Bronchus fibroblast of lung (primary cell): ENCODE data around the gene ERF. TPM values are rescaled to one million over a fixed set of nuclear protein-coding genes. Genes with fewer than 3 reads are reported as not detected.

Experiments used
- total RNA-seq: library from RNA; depleted of rRNA; stranded (reverse); fragments of >200 nt; gene quantifications from 2 replicates; pipeline ENCODE4 v1.2.3, GENCODE V29; 2015

Gene ERF
- 45.9 and 47.0 TPM in 2 replicates for total RNA-seq

DNA sequence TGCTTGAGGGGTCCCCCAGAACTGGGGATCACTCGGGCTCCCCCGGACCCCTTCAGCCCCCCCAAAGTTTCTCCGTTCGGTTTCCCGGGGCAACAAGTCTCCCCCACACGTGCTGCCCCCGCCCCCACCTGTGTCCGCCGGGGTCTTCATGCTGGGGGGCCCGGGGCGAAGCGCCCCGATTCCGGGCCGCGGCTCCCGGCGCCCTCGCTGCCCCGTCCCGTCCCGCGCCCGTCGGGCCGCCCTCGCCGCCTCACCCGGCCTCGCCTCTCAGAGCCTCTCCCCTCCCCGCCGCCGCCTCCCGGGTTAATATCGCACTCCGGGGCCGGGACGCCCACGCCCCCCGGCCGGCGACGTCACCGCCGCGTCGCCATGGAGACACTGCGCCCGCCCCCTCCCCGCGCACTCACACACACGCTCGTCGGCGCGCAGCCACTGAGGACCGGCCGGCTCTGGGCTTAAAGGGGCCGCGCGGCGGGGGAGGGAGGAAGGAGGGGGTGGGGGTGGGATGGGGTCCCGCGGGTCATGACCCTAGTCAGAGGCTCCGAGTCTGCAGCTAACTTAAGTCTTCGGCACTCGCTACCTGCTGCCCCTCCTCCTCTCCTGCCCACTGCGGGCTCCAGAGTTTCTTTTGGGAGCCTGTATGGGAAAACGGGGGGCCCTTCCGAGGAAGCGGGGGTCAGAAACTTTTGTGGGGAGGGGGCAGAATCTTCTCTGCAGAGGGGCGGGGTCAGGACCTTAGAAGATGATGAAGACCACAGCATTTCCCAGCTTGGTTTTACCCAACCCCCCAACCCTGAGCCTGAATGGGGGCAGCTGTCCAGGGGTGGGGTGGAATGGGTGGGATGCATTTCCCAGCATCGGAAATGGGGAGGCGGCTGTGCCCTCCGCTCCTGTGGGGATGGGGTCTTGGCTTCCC lies at the start of gene ERF:
TSS of gene ERF (minus strand) at position 279 of the 916 bp plus-strand sequence. CDS start at position 150, 129 bp downstream.

DNA sequence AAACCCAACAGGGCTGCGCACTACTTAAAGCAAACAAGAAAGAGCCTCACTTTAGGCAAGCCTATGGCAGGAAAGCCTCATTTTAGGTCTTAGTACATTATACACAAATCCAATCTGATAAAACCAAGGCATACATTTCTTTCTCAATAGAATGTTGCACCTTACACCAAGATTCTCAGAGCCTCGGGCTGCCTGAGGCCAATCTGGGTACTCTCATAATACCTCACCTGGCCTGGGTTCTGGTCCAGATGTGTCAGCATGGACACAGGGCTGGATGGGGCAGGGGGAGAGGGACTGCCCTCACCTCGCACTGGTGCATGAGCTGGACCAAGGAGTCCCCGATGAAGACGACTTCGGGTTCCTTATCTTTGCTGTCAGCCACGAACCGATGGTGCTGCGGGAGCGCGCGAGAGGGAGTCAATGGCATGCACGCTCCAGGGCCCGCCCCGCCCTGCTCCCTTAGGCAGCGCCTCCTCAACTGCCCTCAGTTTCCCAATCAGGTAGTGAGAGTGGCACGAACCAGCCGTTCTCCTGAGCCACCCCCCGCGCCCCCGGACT lies 46.8 kb upstream of the ERF start, which contains the start of gene PRR19:
TSS of gene PRR19 (plus strand) at position 487 of the 558 bp plus-strand sequence. CDS start 7,453 bp downstream, outside the sequence.

DNA sequence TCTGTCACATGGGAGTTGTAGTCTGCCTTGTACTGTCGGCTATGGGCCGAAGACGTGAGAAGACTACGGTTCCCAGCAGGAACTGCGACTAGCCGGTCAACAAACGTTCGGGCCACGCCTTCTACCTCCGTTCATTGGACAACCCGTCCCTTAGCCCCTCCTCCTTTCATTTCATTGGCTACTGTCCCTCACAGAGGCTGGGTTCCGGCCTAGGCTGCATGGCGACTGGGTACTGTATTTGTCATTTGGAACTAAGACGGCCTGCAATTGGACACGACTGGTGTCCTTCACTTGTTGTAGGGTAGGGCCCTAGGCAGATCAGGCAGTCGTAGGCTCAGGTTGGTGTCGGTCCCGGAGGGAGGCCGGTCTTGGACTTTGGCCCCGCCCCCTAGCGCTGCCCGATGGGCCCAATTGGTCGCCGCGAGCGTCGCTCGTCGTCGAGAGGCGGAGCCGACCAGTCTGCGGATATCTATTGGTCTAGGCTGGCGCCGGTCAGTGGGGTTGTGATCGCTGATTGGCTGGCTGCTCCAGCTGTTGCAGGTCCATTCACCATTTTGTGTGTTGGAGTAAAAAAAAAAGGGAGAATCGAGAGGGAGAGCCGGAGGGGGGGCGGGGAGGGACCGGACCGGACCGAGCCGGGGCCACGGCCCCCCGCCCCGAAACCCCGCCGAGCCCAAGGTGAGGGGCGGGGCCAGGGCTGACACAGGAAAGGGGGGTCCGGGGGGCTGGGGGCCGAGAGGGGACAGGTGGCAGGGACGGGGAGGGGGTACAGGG lies 14.0 kb upstream of the ERF start, which contains the start of gene CIC:
TSS of gene CIC (plus strand) at position 549 of the 774 bp plus-strand sequence. CDS start 2,532 bp downstream, outside the sequence.

DNA sequence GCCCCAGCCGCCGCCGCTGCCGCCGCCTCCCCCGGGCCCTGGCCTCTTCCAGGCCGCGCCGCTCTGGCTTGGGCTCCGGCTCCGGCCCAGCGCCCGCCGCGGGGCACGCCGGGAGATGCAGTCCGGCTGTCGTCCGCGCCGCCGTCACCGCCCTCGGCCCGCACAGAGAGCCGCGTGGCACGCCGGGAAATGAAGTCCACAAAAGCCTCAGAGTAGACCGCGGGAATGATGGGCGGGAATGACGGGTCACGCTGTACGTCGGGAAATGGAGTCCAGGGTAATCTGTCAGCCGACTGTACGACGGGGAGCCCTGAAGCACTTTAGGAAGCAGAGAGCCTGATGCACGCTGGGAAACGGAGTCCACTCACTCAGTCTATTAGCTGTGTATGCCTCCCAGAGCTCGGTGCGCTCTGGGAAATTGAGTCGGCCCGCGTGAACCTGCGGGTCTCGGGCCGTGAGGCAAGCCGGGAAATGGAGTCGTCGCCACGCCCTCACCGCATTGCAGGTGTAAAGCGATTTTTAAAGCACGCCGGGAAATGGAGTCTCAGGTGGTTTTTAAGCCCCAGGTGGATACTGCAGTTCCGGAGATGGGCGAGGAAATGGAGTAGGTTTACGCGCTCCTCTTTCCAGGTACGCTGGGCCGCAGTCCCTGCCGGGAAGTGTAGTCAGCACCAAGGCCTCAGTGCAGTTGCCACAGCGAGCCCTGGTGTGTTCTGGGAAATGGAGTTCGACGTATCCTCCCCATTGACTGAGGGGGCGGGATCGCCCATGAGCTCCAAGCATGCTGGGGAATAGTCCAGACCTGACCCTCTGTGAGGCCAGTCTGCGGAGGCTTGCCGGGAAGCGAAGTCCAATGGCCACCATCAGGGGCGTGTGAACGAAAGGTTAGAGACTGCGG lies 12.2 kb downstream of the ERF start, which contains the start of gene GSK3A:
TSS of gene GSK3A (minus strand) at position 91 of the 898 bp plus-strand sequence. CDS start 137 bp downstream, outside the sequence.

DNA sequence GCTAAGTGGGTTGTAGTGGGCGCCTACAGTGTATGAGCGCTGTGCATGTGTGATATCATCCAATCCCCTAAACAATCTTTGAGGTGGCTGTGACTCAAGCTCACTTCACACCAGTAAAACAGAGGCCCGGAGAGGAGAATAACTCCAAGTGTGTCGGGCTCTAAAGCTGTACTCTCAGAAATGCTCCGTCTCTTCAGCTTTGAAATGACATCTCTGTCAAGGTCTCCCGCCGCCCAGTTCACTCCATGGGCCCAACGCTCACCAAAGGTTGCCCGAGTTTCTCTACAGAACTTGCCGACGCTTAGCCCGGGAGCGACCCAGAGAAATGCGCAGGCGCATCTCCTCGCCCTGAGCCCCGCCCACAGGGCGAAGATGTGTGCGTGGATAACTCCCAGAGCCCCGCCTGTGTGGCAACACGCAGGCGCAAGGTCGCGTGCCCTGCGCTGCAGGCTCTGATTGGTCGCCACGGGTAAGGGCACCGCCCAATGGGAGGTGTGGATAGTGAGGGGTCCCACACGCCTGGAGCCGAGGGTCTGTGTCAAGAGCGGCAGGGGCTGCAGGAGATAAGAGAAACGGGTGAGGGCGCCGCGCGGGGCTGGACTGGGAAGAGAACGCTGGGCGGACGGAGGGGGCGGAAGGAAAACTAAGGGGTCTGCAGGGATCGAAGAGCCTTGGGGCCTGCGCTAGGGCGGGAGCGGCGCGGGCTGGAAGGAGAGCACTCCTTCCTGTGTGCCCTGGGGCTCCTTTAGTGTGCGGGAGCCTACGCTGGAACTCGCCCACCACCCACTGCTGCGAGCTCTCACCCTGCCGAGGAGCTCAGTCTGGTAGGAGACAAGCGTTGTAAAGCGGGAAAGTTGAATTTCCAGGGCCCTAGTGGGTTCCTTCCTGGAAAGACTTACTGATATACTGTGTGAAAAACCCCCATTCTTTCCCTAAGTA lies 34.8 kb downstream of the ERF start, which contains the start of gene ZNF526:
TSS of gene ZNF526 (plus strand) at position 501 of the 939 bp plus-strand sequence. CDS start 4,092 bp downstream, outside the sequence.

DNA sequence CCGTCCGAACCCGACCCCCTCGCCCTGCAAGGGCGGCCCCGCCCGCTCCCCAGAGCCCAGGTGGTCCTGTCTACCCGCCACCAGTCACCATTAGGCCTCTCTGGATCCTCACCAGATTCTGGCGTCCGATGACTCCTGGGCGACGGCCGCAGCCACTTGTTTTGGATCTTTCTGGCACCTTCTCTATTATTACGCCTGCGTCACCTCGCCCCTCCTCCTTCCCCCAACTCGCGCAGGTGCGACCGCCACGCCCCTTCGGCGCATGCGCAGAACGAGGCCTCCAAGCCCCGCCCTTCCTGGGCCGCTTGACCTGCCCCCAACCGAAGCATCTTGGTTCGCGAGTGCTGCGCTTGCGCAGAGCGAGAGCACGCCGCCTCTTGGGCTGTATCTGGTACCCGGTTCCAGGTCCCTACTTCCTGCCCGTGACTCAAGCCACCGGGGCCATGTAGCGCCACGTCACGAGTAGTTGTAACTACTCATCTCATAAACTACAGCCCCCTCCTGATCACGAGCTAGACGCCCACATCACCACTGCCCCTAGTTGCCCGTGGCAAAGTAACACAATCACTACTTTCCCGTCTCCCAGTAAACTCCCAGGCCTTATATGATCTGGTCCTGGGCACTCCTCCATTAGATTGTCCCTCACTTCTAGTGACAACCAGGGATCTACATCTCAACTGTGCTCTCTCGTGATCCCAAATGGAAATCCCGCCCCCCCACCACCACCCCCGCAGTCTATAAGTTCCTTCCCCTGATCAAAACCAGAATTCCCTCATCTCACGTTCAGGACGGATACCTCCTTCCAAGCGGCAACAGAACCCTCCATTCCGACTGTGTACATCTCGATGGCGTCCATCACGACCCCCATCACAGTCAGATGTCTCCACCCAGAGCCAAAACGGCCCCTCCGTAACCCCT lies 37.1 kb downstream of the ERF start, which contains the start of gene DEDD2:
TSS of gene DEDD2 (minus strand) at position 158 of the 918 bp plus-strand sequence. CDS start 670 bp downstream, outside the sequence.

Other genes starting within 250 kb of the ERF start
- 0.34 and 1.0 TPM in 2 replicates for gene GRIK5, start 184.9 kb downstream of the ERF start, total RNA-seq
- 16.3 and 16.4 TPM in 2 replicates for gene ZNF574, start 179.0 kb downstream of the ERF start, total RNA-seq
- gene POU2F2, start 122.7 kb downstream of the ERF start, total RNA-seq, result 0.17 and 1.2 TPM in 2 replicates
- 25.0 and 25.7 TPM in 2 replicates for gene DEDD2, start 37.5 kb downstream of the ERF start, total RNA-seq
- gene ZNF526, start 34.8 kb downstream of the ERF start, total RNA-seq, result 7.9 and 8.0 TPM in 2 replicates
- 19.3 and 20.3 TPM in 2 replicates for gene GSK3A, start 12.5 kb downstream of the ERF start, total RNA-seq
- gene CIC, start 14.1 kb upstream of the ERF start, total RNA-seq, result 53.2 and 53.3 TPM in 2 replicates
- 0.84 and 1.0 TPM in 2 replicates for gene PRR19, start 47.0 kb upstream of the ERF start, total RNA-seq
- 88.8 and 92.5 TPM in 2 replicates for gene PAFAH1B3, start 47.5 kb upstream of the ERF start, total RNA-seq
- 0.17 TPM in 1 of 2 replicates, not detected in the other for gene TMEM145, start 58.2 kb upstream of the ERF start, total RNA-seq
- 18.4 and 19.7 TPM in 2 replicates for gene MEGF8, start 70.5 kb upstream of the ERF start, total RNA-seq
- gene CNFN, start 135.2 kb upstream of the ERF start, total RNA-seq, result not detected in 2 replicates
- gene LIPE, start 172.3 kb upstream of the ERF start, total RNA-seq, result 9.9 and 10.6 TPM in 2 replicates
- not detected in 2 replicates for gene CXCL17, start 187.8 kb upstream of the ERF start, total RNA-seq